Fibroblast of the conjunctiva (primary cell): ENCODE data around the gene CIAO3.
A peak's percentile ranks its signal among the peaks of the same experiment; 100 is the strongest.
"Not testable (repeated sequence)": the region's sequence is repeated elsewhere in the genome, so short reads cannot be mapped to it uniquely, and the experiment has no call there.

ENCODE experiments used
- DNase-seq: peaks from one replicate; pipeline ENCODE4 v3.0.0-alpha.2; 2010; ENCODE audit warnings: low read depth

CIAO3 gene

DNA sequence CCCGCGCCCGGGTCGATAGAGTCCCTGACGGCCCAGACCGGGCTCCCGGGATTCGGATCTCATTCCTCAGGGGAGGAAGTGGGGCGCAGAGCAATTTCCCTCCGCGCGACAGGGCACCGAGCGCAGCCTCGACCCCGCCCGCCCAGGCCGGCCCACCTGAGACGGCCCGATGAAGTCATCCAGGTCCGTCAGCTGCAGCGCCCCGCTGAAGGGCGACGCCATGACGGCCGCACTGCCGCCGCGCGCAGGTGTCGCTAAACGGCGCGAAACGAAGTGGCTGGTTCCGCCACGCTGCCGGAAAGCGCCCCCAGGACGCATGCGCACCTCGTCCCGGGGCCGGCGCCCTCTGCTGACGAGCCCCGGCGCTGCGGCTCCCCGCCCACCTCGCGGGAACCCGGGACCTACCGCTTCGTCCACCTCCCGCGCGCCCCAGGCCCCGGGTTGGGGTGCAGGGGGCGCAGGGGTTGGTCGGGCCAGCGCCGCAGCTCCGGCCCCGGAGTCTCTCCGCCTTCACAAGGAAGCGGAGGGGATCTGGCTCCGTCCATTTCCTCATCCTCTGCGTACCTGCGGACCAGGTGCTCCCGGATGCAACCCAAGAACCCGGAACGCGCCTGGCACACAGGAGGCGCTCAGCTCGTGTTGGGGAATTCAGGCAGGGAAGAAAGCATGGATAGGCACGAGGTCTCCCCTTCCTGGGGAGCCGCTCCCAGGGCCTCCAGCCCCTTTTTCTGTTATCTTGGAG lies at the start of gene CIAO3:
TSS of gene CIAO3 (minus strand) at position 234 of the 742 bp plus-strand sequence. CDS start at position 222, 12 bp downstream.
- peak; percentile 72 for DNase-seq

DNA sequence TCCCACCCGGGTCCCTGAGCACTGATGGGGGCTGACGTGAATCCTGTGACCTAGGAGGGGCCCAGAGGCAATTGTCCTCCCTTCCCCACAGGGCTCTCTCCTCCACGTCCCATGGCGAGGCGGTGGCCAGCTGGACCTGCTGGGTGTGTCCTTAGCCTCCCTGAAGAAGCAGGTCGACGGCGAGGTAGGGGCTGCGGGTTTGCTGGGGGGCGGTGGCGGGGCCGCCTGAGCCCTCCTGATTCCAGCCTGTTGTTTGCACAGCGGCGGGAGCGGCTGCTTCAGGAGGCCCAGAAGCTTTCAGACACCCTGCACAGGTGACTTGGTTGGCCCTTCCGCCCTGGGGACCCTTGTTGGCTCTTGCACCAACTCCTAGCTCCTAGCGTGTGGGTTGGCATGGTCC lies 49.3 kb upstream of the CIAO3 start:
- no peak for DNase-seq

DNA sequence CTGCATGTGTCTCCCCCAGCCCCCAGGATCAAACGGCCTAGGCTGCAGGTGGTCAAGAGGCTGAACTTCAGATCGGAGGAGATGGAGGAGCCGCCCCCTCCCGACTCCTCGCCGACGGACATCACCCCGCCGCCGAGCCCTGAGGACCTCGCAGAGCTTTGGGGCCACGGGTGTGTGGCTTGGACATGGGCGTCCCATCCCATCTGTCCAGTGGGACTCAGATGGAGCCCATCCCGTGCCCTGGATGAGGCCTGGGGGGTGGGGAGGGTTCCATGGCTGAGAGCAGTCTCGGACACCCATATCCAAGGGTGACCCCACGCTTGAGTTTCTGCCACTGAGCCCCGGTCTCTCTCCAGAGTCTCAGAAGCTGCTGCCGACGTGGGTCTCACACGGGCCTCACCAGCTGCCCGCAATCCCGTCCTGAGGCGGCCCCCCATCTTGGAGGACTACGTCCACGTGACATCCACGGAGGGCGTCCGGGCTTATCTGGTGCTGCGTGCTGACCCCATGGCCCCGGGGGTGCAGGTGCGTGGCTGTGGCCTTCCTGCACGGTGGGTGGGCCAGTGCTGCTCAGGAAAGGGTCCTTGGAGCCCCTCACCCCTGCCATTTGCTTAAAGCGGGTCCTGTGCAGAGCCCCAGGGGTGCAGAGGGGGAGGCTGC lies 48.5 kb upstream of the CIAO3 start:
- DNase-seq, result no peak

DNA sequence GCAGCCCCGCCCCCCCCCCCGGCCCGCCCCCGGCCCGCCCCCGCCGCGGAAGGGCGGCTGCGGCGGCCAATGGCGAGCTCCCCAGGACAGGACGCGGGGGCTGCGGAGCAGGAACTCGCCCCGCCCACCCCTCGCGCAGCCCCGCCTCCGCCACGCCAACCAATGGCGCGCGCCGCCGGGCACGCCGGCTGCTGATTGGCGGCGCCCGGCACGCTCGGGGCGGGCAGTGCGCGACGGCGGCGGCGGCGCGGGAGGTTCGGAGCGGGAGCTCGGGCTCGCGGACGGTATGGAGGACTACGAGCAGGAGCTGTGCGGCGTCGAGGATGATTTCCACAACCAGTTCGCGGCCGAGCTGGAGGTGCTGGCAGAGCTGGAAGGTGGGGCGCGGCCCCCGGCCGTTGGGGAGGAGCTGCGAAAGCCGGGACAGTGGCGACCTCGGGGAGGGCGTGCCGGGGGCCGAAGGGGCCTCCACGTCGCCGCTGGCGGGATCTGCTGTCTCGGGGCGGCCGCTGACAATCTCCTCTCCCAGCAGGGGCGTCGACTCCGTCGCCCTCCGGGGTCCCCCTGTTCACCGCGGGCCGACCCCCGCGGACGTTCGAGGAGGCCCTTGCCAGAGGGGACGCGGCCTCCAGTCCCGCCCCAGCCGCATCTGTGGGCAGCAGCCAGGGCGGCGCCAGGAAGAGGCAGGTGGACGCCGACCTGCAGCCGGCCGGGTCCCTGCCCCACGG lies 47.8 kb upstream of the CIAO3 start, which contains the start of gene CHTF18:
TSS of gene CHTF18 (plus strand) at position 222 of the 728 bp plus-strand sequence. CDS start at position 287, 65 bp downstream.
- peak; percentile 84 for DNase-seq

DNA sequence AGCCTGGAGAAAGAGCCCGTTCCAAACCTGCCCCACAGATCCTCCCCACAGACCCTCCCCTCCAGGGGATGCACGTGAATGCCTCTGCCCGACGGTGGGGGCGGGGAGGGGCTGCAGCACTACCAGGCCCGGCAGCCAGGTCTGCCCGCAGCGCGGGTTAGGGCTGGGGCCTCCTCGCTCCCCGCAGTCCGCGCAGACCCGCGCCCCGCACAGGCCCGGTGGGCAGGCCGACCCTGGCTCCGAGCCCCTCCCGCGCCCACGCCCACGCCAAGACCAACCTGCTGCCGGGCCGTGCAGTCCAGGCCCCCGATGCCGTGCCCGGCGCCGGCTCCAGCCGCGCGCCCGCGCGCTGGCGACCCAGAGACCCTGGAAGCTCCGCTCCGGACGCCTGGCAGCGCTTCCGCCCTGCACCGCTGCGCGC lies 47.2 kb upstream of the CIAO3 start, which contains the start of gene RPUSD1:
TSS of gene RPUSD1 (minus strand) at position 404 of the 421 bp plus-strand sequence. CDS start 644 bp downstream, outside the sequence.
- DNase-seq, result no peak

DNA sequence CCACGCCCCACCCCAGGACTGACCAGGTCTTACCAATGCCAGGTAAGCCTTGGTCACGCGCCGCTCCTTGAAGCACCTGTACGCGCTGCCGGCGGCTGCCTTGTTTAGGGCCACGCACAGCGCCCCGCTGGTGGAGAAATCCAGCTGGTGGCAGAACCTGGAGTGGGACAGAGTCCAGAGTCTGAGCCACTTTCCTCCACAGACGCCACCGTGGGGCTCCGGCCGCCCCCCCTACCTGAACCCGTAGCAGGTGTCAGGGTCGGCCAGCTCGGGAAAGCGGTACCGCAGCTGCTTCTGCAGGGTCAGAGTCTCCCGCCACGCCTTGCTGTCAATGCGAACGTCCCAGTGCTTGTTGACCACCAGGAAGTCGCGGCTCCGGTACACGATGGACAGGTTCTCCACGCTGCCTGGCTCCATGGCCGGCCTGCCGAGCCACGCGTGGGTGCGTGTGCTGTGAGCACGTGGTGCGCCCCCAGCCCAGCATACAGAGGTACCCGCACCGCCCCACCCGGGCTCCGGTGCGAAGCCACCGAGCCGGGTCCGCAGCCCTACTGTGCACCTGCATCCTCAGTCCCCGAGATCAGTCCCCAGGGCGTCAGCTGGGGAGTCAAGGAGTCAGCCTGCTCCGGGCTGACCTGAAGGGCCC lies 46.6 kb upstream of the CIAO3 start:
- no peak for DNase-seq

DNA sequence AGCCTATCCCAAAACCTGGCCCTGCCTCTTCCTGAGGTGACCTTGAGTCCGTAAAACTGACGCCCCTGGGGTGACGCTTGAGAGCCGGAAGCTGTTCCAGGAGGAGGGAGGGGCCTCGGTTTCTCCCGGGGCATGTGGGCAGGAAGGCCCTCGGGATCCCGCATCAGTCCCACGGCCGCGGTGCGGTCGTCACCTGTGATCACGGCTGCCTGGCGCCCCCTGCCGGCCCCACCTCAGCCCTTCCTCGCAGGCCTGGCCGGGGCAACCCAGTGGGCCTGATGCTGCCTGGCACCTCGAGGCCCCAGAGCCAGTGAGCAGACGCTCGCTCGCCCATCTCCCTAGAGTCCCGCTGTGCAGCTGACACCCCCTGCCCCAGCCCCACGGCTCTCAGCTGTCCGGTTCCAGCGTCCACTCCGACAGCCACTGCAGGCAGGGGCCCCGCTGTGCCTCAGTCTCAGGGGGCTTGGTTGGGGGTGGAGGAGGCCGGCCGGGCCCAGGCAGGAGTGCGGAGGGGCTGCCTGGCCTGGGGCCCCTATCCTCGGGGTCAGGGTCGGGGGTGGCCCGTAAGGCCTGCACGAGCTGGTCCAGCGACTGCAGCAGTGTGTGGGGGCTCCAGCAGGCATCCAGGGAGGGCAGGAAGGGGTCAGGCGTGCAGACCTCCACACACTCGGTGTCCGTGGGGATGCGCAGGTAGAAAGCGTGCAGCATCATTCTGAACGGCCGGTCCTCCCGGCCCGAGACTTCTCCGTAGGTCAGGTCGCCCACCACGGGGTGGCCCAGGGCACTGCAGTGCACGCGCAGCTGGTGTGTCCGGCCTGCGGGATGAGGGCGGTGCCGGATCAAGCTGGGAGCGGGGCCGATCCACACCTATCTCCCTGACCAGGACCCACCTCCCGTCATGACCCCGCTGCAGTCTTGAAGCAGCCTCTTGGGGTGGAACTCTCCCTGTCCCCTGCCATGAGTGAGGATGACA lies 45.1 kb upstream of the CIAO3 start:
- peak; percentile 22 for DNase-seq

DNA sequence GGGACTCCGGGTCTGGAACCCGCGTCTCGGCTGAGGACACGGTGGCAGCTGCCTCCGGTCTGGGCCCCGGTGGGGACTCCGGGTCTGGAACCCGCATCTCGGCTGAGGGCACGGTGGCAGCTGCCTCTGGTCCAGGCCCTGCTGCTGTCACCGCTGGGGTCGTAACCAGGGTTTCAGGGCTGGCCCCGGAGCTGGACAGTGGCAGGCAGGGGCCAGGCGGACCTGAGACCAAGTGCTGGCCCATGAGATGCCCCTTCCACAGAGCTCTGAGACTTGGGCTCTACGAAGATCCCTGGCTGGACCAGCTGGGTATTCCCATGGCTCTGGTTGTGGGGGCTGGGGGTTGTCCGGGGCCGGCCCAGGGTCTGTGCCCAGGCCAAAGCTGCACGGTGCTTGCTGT lies 43.6 kb upstream of the CIAO3 start:
- DNase-seq, result no peak

DNA sequence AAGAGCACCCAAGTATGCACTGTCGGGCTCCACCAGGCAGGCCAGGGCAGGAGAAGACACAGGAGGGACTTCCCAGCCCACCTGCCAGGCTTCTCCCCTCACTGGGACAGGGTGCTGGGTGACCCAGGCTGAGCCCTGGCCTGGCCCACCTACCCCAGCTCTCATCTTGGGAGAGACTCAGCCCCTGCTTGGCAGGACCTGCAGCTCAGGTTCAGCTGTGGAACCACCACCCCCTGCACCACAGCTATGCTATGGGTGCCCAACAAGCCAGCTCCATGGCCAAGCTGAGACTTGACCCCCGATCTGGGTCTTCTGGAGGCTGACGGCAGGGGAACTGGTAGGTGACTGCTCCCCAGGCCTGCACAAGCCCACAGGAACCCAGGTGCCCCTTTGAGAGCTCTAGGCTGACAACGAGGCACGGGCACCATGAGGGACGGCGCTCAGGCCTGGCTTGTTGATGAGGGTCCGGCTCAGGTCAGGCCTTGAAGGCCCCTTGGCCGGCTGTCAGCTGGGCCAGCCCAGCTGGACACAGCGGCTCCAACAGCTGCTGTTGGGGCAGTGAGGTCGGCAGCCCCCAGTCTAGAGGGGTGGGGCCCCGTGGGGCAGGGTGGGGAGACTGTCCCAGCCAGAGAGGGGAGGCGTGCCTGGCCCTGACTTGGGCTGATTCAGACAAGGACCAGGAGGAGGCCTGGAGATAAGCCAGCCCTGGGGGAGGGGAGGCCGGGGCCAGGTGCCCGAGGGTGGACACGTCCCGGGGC lies 42.8 kb upstream of the CIAO3 start:
- DNase-seq, result no peak

DNA sequence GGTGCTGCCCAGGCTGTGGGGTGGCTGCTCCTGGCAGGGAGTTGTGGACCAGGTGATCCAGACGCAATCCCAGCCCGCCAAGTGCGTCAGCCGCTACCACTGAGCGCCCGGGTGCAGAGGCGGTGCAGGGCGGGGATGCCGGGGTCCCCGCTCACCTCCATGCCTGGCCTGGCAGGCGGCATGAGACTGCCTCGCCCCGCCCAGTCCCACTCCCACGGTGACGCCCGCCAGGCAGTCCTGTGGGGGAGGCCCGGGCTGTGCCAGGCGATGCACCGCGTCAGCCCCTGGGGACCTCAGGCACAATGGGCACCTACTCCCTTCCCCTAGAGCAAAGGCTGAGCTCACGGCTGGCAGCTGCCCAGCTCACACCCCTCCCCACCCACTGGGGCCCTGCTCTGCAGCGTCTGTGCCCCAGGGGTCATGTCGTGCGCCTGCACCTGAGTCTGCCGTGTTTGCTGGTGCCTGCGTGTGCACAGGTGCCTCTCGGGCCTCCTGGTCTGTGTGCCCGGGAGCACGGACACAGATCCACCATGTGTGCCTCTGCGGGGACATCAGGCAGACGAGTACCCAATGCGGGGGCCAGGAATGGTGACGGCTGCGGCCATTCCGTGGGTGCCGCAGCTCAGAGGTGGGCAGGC lies 42.1 kb upstream of the CIAO3 start:
- no peak for DNase-seq

DNA sequence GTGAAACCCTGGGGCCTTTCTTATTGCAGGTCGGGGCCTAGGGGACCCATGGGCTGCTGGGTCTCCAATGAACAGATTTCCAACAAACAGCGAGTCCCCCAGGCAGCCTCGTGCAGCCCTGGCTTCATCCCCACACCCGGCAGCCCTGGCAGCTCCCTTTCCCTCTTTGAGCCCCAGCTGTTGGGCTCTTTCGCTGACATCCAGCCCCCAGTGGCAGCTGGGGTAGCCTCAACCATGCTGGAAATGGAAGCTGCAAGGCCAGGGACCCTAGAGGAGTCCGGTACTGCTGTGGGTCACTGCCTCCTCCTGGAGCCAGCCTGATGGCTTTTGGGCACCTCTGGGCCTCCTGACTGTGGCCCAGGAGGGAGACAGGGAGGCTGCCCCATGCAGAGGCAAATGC lies 41.5 kb upstream of the CIAO3 start:
- DNase-seq, result no peak

DNA sequence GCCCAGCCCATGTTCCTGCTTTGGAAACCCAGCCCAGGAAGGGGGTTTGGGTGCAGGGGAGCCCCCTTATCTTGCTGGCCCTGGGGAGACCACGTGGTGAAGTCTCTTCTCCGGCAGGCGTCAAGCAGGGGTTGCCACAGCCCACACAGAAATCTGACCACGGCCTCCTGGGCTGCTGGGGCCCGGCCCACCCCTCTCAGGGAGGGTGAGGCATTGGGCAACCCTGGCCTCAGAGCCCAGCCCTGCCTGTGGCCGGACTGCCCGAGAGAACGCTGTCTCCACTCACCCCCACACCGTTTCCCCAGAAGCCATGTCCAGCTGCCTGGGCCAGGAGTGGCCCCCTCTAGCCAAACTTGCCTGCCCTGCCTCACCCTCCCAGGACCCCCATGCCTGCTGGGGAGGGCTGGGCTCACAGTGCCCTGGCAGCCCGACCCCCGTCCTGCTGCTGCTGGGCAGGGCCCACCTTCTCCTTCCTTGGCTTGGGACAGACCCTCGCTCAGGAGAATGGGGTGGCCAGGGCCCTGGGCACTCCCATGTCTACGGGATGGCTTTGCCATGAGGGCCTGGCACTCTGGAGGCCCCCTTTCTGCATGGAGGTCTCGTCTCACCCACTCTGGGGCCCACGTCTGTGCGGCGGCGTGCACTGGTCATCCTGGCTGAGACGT lies 40.7 kb upstream of the CIAO3 start:
- no peak for DNase-seq

DNA sequence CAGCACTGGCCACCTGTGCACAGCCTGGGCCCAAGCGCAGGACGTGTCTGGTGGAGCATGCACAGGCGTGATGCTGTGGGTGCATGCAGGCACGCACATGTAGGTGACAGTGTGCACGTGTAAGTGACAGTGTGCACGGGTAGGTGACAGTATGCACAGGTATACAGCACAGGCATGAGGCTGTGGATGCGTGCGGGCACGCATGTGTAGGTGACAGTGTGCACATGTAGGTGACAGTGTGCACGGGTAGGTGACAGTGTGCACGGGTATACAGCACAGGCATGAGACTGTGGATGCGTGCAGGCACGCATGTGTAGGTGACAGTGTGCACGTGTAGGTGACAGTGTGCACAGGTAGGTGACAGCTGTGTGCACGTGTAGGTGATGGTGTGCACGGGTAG lies 39.5 kb upstream of the CIAO3 start:
- no peak for DNase-seq

DNA sequence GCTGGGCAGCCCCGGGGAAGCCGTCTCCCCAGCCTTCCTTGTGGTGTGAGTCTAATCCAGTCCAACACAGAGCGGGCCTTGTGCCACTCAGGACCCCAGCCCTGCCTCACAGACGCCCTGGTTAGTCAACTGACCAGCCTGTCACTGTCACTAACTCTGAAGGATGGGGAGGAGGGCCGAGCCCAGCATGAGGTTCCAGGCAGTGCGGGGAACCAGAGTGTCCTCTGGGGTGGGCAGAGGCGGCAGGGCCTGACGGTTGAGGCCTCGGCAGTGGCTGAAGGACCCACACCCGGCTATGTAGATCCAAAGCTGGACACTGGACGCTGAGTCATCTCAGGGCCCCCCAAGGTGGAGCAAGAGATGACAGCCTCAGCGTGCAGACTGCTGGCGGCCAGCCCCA lies 38.8 kb upstream of the CIAO3 start:
- no peak for DNase-seq

DNA sequence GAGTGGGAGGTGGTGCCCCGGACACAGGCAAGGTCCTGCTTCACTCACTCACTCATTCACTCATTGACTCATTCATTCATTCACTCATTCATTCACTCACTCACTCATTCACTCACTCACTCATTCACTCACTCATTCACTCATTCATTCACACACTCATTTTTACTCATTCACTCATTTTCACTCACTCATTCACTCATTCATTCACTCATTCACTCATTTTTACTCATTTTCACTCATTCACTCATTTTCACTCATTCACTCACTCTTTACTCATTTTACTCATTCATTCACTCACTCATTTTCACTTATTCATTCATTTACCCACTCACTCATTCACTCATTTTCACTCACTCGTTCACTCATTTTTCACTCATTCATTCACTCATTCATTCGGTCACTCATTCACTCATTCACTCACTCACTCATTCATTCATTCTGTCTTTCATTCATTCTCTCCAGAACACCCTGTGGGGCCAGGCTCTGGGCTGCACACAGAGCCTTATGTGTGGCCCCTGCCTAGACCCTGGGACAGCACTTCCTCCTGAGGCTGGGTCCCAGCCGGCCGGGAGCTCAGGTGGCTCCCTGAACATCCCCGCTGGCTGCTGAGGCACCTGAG lies 38.2 kb upstream of the CIAO3 start:
- no peak for DNase-seq

DNA sequence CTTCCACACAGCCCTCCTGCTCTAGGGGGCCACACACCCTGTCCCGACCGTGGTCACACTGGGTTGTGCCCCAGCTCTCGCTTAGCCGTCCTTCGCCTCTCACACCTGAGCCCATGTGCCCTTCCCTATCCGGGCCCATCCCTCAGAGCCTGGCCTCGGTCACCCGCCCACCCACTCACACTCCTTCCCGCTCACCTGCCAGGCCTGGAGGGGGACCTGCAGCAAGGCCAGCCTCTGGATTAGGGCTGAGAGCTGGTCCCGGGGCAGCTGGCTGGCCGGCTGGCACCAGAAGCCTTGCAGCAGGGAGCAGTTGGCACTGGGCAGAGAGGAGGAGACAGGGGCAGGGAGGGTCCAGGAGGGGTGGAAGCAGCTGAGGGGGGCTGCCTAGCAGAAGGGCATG lies 37.6 kb upstream of the CIAO3 start:
- no peak for DNase-seq

DNA sequence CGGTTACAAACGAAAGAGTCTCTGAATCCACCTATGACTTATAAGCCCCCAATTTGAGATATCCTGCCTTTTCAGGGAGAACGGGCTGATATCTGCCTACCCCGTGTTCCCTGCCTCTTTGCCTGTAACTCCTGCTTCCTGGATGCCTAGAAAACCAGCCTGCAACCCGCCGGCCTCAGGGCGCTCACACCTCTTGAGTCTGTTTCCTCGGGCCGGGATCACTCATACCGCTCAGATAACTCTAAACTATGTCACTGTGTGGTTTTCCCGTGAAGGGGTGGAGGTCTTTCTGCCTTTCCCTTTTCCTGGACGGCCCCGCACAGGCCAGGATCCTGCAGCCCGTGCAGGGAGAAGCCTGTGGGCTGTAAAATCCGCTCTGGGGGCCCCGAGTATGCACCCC lies 37.0 kb upstream of the CIAO3 start:
- no peak for DNase-seq

DNA sequence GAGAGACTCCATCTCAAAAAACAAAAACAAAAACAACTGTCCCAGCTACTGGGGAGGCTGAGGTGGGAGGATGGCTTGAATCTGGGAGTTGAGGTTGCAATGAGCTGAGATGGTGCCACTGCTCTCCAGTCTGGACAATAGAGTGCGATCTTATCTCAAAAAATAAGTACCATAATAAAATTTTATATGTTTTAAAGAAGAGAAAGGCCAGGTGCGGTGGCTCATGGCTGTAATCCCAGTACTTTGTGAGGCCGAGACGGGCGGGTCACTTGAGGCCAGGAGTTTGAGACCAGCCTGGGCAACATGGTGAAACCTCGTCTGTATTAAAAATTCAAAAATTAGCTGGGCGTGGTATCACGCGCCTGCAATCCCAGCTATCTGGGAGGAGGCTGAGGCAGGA lies 36.0 kb upstream of the CIAO3 start:
- DNase-seq, result no peak

DNA sequence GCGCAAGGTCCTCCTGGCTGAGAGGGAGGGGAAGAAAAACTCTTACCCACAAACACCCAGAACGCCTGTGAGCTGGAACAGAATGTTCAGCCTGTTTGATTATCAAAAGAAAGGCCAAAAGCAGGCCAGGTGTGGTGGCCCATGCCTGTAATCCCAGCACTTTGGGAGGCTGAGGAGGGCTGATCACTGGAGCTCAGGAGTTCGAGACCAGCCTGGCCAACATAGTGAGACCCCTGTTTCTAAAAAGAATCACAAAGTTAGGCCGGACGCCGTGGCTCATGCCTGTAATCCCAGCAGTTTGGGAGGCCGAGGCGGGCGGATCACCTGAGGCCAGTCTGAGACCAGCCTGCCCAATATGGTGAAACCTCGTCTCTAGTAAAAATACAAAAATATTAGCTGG lies 35.5 kb upstream of the CIAO3 start:
- DNase-seq, result not testable (repeated sequence)
